OCI-LY3 (cell line): ENCODE results near the gene TPP1.

Source experiments
- EZH2phosphoT487 ChIP-seq: fragments of 200-600 bp; shearing (Covaris generic); IDR thresholded peaks from 2 replicates; pipeline ENCODE4 v1.6.1; 2018; ENCODE audit warnings: antibody characterized with exemption, mixed run types, low read depth
- TF ChIP-seq, protein P1 (sequence below): fragments of 200-600, 300-600 bp; sonication (generic); IDR thresholded peaks from 2 replicates; pipeline ENCODE4 v1.5.1; 2014; ENCODE audit warnings: antibody characterized with exemption, low read length, low read depth

DNA sequence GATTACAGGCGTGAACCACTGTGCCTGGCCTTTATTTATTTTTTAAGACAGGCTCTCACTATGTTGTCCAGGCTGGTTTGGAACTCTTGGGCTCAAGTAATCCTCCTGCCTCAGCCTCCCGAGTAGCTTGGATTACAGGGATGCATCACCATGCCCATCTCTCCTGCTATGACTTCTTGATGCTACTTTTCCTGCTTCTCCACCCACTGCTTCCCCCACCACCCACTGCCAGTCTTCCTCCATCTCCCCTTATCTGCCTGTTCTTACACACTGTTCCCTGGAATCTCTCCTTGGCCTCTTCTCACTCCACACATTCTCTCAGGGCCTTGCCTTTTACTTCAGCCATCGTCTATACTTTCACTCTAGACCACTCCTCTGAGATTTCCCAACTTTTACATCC lies 17.3 kb upstream of the TPP1 start:
- TF ChIP-seq, protein P1, sequence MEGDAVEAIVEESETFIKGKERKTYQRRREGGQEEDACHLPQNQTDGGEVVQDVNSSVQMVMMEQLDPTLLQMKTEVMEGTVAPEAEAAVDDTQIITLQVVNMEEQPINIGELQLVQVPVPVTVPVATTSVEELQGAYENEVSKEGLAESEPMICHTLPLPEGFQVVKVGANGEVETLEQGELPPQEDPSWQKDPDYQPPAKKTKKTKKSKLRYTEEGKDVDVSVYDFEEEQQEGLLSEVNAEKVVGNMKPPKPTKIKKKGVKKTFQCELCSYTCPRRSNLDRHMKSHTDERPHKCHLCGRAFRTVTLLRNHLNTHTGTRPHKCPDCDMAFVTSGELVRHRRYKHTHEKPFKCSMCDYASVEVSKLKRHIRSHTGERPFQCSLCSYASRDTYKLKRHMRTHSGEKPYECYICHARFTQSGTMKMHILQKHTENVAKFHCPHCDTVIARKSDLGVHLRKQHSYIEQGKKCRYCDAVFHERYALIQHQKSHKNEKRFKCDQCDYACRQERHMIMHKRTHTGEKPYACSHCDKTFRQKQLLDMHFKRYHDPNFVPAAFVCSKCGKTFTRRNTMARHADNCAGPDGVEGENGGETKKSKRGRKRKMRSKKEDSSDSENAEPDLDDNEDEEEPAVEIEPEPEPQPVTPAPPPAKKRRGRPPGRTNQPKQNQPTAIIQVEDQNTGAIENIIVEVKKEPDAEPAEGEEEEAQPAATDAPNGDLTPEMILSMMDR = no peak
- no peak for TF ChIP-seq EZH2phosphoT487
